Renal cortex interstitium (tissue), 11 donors: Measurements from ENCODE around the gene RPL5. TPM values are rescaled to one million over a fixed set of nuclear protein-coding genes. Genes with fewer than 3 reads are reported as not detected.

Experiments
- DNase-seq, 11 donors: peaks; one replicate each; pipeline ENCODE4 v3.0.0-alpha.2; 2013; ENCODE audit warnings: low read depth in 9 of 11, low spot score in 4 of 11; ENCODE audit errors: extremely low read depth in 1 of 11
- polyA plus RNA-seq, 3 donors: library from polyadenylated mRNA; unstranded; fragments of 120-200 nt; gene quantifications; one replicate each; pipeline ENCODE4 v1.2.1, GENCODE V29; 2013; ENCODE audit not compliant: insufficient read length in 3 of 3

The RPL5 gene
- polyA plus RNA-seq, 3 donors = 2,444 to 3,001 (median 2,688) TPM

DNA sequence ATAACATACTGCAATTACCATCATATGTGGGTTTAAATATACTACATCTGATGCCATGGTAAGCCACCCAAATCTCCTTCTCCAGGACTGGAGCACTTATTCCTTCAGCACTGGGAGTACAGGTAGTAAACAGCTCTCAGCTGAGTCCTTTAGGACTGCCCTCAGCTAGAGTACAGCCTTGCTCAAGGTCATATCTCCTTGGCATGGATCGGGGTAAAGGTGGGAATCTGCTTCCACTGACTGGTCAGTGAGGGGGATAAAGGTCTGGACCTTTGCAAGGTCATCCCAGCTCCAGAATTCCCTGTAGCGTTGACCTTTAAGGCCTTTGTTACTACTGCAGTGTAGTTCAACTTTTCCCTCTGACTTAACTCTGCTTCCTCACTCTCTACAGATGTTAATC lies 38.8 kb downstream of the RPL5 start:
- no peak for DNase-seq

DNA sequence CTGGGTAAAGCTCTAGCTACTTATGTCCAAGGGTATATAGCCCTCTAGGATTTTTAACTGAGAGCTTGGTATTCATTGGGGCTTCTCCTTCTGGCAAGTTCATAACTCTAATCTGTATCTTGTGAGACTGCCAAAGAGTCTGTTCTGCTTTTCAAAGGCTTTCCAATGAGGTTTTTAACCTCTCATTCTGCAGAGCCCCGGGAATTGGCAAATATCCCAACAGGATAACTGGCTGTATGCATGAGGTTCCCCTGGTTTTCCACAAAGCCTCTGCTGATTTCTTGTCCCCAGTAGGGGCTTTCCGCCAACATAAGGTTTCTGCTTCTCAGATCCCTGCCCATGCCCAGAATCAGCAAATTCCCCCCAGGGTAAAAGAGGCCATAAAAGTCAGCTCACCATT lies 40.9 kb downstream of the RPL5 start:
- DNase-seq = no peak

DNA sequence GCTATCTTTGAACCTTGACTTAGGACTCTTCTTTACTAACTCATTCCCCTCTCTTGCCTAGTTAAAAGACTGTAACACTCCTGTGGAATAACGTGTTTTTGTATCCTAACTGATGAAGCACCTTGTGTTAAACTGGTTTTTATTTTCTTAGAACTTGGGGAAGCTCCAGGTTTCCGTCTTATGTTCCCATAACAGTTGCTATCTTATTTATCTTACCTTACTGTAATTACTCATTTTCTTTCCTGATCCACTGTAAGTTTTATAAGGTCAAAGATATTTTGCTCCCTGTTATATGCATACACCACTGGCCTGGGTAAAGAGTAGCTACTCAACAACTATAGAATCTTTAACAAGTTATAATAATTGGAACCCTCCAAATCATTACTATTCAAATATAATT lies 43.1 kb downstream of the RPL5 start:
- DNase-seq = no peak

DNA sequence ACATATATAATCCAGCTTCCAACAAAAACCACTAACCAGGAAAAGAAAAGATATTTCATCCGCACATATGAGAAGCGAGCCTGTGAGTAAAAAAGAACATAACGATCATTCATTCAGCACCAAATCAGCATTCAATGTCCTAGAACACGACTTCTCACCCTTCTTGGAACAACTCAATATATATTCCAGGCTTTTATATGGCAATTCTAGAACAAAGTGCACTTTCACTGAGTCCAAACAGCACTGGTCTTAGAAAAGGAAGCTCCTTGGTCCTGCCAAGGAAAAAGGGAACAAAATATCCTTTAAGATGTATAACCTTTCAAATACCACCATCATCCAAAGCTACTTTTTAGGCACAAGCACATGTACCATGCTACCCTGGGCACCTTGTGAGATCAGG lies 44.5 kb downstream of the RPL5 start:
- DNase-seq = no peak

DNA sequence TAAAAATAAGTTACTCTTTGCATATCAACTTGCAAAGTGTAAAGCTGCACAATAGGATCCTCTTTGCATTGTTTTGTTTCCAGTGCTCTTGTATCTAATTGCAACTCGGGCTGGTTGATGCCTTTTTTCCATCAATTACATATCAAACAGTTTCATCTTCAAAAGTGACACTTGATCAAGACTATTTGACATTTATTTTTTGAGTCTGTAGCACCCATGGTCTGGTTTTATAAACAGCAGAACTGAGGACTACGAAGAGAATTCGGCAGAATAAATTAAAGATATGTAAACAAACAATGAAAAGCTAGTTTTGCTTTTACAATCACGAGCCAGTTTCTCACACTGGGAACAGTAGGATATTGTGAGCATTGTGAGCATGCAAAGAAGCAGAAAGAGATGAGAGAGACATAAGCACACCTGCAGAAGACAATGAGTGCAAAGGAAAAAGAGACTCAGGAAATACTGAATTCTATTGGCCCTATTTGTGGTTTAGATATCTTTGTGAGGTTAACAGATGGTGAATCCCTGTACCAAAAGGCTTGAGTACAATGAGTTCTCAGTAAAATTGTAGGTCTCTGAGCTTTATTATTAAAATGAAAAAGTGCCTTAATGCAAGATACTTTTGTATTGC lies 45.4 kb downstream of the RPL5 start:
- no peak for DNase-seq

DNA sequence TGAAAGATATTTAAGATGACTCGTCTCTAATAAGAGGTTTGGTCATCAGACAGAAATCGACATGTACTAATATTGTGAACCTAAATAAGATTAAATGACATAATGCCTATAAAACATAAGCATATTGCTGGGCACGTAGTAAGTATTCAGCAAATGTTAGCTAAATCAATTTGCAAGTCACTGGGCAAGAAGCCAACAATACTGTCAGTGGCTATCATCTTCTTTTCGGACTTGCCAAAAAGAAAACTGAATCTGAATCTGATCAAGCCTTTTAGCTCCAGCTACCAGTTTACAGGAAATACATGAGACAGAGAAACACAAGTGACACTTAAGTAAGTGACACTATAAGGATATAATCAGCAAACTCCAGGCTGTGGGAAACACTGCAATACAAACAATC lies 46.0 kb downstream of the RPL5 start:
- DNase-seq = no peak

DNA sequence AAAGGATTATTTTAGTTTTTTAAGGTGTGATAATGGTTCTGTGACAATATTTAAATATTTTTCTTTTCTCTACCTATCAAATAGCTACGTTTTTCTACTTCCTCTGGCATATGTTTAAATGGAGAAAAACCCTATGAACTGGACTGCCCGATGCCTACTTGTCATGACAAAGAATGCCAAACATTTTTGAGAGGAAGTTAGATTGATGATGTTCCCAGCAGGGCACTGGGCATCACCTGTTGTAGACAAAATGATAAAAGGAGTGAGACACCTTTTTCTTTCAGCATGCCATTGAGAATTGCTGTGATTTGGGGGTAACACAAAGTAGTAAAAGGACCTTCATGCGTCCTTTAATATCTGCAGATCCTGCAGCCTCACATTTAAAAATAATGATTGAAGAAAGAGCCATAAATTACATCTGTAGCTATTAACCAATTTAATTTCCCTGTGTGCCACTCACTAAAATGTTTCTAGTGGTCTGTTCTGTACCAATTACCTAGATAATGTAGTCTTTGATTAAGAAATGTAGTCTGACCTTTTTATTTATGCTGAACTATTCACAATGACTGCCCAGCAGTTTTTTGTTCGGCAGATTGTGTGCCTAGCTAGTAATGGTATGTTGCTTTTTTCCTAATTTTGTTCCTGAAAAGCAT lies 47.6 kb downstream of the RPL5 start:
- DNase-seq = no peak

DNA sequence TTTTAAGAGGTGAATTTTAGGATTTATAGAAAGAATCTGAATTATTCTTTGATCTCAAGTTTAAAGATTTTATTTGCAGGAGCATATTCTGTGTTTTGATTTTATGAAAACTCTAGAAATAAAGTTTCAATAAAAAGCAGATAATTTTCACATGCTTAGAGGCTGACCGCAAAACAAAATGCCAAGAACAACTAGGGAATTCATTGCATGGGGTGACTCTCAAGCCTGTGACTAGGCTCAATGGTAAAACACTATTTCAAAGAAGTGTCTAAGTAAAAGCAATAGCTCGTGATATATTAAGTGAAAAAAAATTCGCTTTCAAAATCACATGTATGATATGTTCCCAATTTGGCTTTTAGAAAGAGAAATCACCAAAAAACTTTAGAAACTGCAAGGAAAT lies 49.6 kb downstream of the RPL5 start:
- no peak for DNase-seq

DNA sequence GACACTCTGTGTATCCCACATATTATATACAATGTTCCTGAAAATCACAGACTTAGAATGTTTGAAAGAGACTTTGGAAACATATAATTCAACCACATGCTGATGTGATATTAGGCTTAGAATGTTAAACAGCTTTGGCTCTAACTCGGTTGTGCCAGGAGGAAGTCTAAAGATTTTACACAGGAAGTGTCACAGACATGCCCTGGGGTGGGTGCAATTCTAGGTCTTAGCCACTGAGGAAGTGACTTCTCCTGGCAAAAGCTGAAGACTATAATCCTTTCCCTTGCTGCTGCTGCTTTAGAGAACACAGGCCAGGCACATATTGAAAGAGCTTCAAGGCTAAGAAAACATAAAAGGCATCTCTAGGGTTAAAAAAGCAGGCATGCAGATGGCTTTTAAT lies 51.0 kb downstream of the RPL5 start:
- no peak for DNase-seq

DNA sequence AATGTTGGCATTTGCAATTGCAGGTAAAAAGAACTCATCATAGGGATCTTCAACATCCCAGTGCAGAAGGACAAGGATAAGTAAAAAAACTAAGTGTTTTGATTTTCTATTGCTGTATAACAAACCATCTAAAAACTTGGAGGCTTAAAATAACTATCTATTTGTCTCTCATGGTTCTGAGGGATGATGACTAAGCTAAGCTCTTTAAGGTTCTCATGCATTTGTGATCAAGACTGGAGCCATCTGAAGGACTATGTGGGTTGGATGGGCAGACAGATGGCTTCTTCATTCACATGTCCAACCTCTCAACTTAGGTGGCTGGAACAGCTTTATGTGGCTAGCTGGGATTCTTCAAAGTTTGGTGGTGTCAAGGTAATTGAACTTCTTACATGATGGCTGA lies 51.5 kb downstream of the RPL5 start:
- DNase-seq = no peak

DNA sequence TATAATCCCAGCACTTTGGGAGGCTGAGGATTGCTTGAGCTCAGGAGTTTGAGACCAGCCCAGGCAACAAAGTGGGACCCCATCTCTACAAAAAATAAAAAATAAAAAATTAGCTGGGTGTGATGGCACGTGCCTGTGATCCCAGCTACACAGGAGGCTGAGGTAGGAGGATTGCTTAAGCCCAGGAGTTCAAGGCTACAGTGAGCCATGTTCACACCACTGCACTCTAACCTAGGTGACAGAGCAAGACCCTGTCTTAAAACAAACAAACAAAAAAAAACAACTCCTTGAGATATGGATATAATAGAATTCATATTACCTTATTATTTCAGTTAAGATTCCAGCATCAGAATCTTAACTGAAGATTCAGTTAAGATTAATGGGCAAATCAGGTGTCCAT lies 52.4 kb downstream of the RPL5 start:
- DNase-seq = no peak

DNA sequence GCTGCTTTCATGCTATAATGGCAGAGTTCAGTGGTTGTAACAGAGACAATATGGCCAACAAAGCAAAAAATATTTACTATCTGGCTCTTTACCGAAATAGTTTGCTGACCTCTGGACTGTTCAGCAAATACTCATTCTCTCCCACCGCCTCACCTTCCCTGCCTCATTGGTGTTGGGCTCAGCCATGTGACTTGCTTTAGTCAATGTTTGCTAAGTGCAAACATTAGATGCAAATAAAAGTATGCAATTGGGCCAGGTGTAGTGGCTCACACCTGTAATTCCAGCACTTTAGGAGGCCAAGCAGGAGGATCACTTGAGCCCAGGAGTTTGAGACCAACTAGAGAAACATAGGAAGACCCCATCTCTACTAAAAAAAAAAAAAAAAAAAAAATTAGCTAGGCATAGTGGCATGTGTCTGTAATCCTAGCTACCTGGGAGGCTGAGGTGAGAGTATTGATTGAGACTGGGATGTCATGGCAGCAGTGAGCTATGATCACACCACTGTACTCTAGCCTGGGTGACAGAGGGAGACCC lies 55.1 kb downstream of the RPL5 start:
- DNase-seq = no peak

DNA sequence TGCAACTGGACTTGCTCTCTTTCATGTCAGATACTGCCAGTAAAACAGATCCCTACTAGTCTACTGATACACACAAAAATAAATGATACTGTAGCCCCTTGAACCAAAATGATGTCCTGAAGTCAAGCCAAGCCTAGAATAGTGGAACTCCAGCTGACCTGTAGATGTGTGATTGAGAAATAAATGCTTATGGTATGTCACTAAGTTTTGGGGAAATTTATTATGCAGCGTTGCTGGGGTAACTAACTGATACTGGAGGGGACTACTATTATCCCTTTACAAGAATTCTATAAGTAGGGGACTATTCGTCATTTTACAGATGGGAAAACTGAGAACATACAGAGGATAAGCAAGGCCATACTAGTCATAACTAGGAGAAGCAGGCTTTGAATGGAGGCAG lies 55.6 kb downstream of the RPL5 start:
- no peak for DNase-seq

Other genes with a start within 250 kb of the RPL5 start
- gene EVI5, start 46.9 kb upstream of the RPL5 start, polyA plus RNA-seq = 10 to 100 TPM; 20.2 to 22.0 (median 20.8) TPM
- 1 to 10 TPM; 7.5 to 9.4 (median 9.1) TPM for gene DIPK1A, start 129.4 kb downstream of the RPL5 start, polyA plus RNA-seq
- 10 to 100 TPM; 42.2 to 69.6 (median 51.2) TPM for gene MTF2, start 247.2 kb downstream of the RPL5 start, polyA plus RNA-seq